Neural progenitor cell (in vitro differentiated cells): ENCODE measurements around the gene MACROD2. TPM values are rescaled to one million over a fixed set of nuclear protein-coding genes. Genes with fewer than 3 reads are reported as not detected.

Experiments used
- DNase-seq: peaks from one replicate; pipeline ENCODE4 v3.0.0-alpha.2; 2016; ENCODE audit warnings: low spot score
- H2AFZ ChIP-seq: fragments of 200-600 bp; sonication (generic); replicated peaks from 2 replicates; pipeline ENCODE4 v1.6.1; 2016; ENCODE audit warnings: antibody characterized with exemption
- H3F3A ChIP-seq: fragments of 200-600 bp; sonication (generic); 2 replicates; pipeline ENCODE4 v1.6.1; 2016; ENCODE audit warnings: antibody characterized with exemption, low read depth
- H3K27ac ChIP-seq: fragments of 200-600 bp; sonication (generic); 2 replicates; pipeline ENCODE4 v1.5.1; 2016; ENCODE audit warnings: mild to moderate bottlenecking
- H3K27me3 ChIP-seq: fragments of 200-600 bp; sonication (generic); 2 replicates; pipeline ENCODE4 v1.6.1; 2016; ENCODE audit warnings: mild to moderate bottlenecking, moderate library complexity
- H3K36me3 ChIP-seq: fragments of 200-600 bp; sonication (generic); 2 replicates; pipeline ENCODE4 v1.5.1; 2016
- H3K4me1 ChIP-seq: fragments of 200-600 bp; sonication (generic); 2 replicates; pipeline ENCODE4 v1.6.1; 2016; ENCODE audit warnings: mixed run types
- H3K4me2 ChIP-seq: fragments of 200-600 bp; sonication (generic); 2 replicates; pipeline ENCODE4 v1.6.1; 2016
- H3K4me3 ChIP-seq: fragments of 200-600 bp; sonication (generic); 2 replicates; pipeline ENCODE4 v1.5.1; 2016
- H3K79me2 ChIP-seq: fragments of 200-600 bp; sonication (generic); 2 replicates; pipeline ENCODE4 v1.6.1; 2016; ENCODE audit warnings: low read depth
- H3K9ac ChIP-seq: fragments of 200-600 bp; sonication (generic); 2 replicates; pipeline ENCODE4 v1.6.1; 2016
- H3K9me3 ChIP-seq: fragments of 200-600 bp; sonication (generic); 2 replicates; pipeline ENCODE4 v1.5.1; 2016; ENCODE audit warnings: low read depth
- H4K20me1 ChIP-seq: fragments of 200-600 bp; sonication (generic); 2 replicates; pipeline ENCODE4 v1.6.1; 2016; ENCODE audit warnings: low read depth
- H3K27ac Mint-ChIP-seq: 3 replicates; pipeline ENCODE4 v1.8.0; 2021; ENCODE audit warnings: mixed read lengths
- H3K27me3 Mint-ChIP-seq: 2 replicates; pipeline ENCODE4 v1.8.0; 2022; ENCODE audit warnings: low read depth, mild to moderate bottlenecking, inconsistent platforms, moderate library complexity, mixed read lengths; ENCODE audit not compliant: insufficient read depth
- H3K36me3 Mint-ChIP-seq: 3 replicates; pipeline ENCODE4 v1.8.0; 2021; ENCODE audit warnings: mixed read lengths
- H3K4me1 Mint-ChIP-seq: 3 replicates; pipeline ENCODE4 v1.8.0; 2021; ENCODE audit warnings: mixed read lengths
- H3K4me3 Mint-ChIP-seq: 3 replicates; pipeline ENCODE4 v1.8.0; 2021; ENCODE audit warnings: mild to moderate bottlenecking, moderate library complexity, mixed read lengths
- H3K9me3 Mint-ChIP-seq: 3 replicates; pipeline ENCODE4 v1.8.0; 2020; ENCODE audit warnings: mixed read lengths
- CTCF ChIP-seq: fragments of 200-600 bp; sonication (generic); IDR thresholded peaks from 2 replicates; pipeline ENCODE4 v1.5.1; 2017; ENCODE audit warnings: antibody characterized with exemption, mild to moderate bottlenecking
- EZH2 ChIP-seq: fragments of 200-600 bp; sonication (generic); IDR thresholded peaks from 2 replicates; pipeline ENCODE4 v1.6.1; 2017; ENCODE audit warnings: antibody characterized with exemption, mild to moderate bottlenecking, moderate library complexity
- EZH2phosphoT487 ChIP-seq: fragments of 200-600 bp; sonication (generic); IDR thresholded peaks from 2 replicates; pipeline ENCODE4 v1.6.1; 2017; ENCODE audit warnings: antibody characterized with exemption
- total RNA-seq: library from RNA; depleted of rRNA; stranded (reverse); fragments of >200 nt; gene quantifications from 2 replicates; pipeline ENCODE4 v1.2.3, GENCODE V29; 2015; ENCODE audit warnings: low replicate concordance

MACROD2 gene
- total RNA-seq, 1 donor from 2014 or later, result 11.9 TPM

DNA sequence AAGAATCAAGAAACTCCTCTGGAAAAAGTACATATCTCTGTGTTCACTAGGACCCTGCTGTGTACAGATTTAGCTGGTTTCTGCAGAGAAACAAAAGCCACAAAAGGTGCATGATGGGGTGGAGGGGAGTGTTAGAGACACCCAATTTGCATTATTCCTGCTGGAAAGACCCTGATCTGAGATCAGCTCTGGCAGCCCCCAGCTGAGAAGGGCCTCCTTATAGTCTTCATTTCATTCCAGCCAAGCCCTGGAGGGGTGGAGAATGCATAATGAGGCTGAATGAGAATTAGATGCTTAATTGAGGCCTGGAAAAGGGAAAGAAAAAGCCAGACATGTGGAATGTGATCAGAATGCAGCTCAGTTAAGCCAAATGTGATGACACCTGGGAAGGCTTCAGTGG is 2032.4 kb downstream of the MACROD2 start:
- no peak overlapping the region for H3K4me3 Mint-ChIP-seq
- H3K9me3 ChIP-seq, result no peaks in the 10 kb centered on the region
- H3K4me3 ChIP-seq, result no peak overlapping the region
- peak overlapping the region; percentile 85 for H3K27ac Mint-ChIP-seq
- H3K27me3 Mint-ChIP-seq, result peaks cover 3% of the 10 kb centered on the region
- peak overlapping the region; percentile 72 for H3K27ac ChIP-seq
- peaks cover 3% of the 10 kb centered on the region for H3K36me3 Mint-ChIP-seq
- H2AFZ ChIP-seq, result no peak overlapping the region
- H3K9ac ChIP-seq, result no peak overlapping the region
- H3K4me2 ChIP-seq, result peak overlapping the region; percentile 63
- H3K79me2 ChIP-seq, result no peaks in the 10 kb centered on the region
- H4K20me1 ChIP-seq, result no peaks in the 10 kb centered on the region
- TF ChIP-seq EZH2 (no peak), EZH2phosphoT487 (peak; percentile 86)
- H3F3A ChIP-seq, result peaks cover 43% of the 10 kb centered on the region
- DNase-seq, result peak; percentile 88
- H3K4me1 ChIP-seq, result peaks cover 53% of the 10 kb centered on the region
- no peaks in the 10 kb centered on the region for H3K36me3 ChIP-seq
- peaks cover 10% of the 10 kb centered on the region for H3K9me3 Mint-ChIP-seq
- no peaks in the 10 kb centered on the region for H3K27me3 ChIP-seq
- H3K4me1 Mint-ChIP-seq, result peaks cover 53% of the 10 kb centered on the region

- Mint-ChIP-seq H3K27ac (no peak overlapping the region), H3K4me1 (peaks cover 49% of the 10 kb centered on the region), H3K4me3 (no peak overlapping the region), H3K36me3 (no peaks in the 10 kb centered on the region), H3K27me3 (peaks cover 3% of the 10 kb centered on the region), H3K9me3 (peaks cover 8% of the 10 kb centered on the region)
- Histone ChIP-seq H3K9ac (no peak overlapping the region), H3K9me3 (no peaks in the 10 kb centered on the region), H3K4me2 (peak overlapping the region; percentile 63), H3F3A (peaks cover 41% of the 10 kb centered on the region), H3K79me2 (no peaks in the 10 kb centered on the region), H3K27me3 (no peaks in the 10 kb centered on the region), H4K20me1 (no peaks in the 10 kb centered on the region), H3K4me1 (peaks cover 48% of the 10 kb centered on the region), H3K4me3 (no peak overlapping the region), H3K36me3 (no peaks in the 10 kb centered on the region), H2AFZ (no peak overlapping the region), H3K27ac (no peak overlapping the region)
- TF ChIP-seq CTCF (no peak), EZH2phosphoT487 (no peak), EZH2 (no peak)
- no peak for DNase-seq
Measured at GRCh38 chr20:16028923-16029322, 2033.6 kb downstream of the MACROD2 start.

- Mint-ChIP-seq H3K27me3 (peaks cover 3% of the 10 kb centered on the region), H3K4me1 (peaks cover 36% of the 10 kb centered on the region), H3K36me3 (no peaks in the 10 kb centered on the region), H3K9me3 (peaks cover 8% of the 10 kb centered on the region), H3K4me3 (no peak overlapping the region), H3K27ac (no peak overlapping the region)
- no peak overlapping the region for H2AFZ ChIP-seq
- no peak overlapping the region for H3K27ac ChIP-seq
- H3K4me3 ChIP-seq, result no peak overlapping the region
- no peaks in the 10 kb centered on the region for H3K27me3 ChIP-seq
- H3K36me3 ChIP-seq, result no peaks in the 10 kb centered on the region
- H3K4me2 ChIP-seq, result no peak overlapping the region
- no peaks in the 10 kb centered on the region for H4K20me1 ChIP-seq
- H3F3A ChIP-seq, result peaks cover 31% of the 10 kb centered on the region
- no peak overlapping the region for H3K9ac ChIP-seq
- DNase-seq, result no peak
- H3K9me3 ChIP-seq, result no peaks in the 10 kb centered on the region
- TF ChIP-seq CTCF (no peak), EZH2phosphoT487 (no peak), EZH2 (no peak)
- H3K79me2 ChIP-seq, result no peaks in the 10 kb centered on the region
- peaks cover 35% of the 10 kb centered on the region for H3K4me1 ChIP-seq
Measured at GRCh38 chr20:16030253-16030652, 2034.9 kb downstream of the MACROD2 start.

DNA sequence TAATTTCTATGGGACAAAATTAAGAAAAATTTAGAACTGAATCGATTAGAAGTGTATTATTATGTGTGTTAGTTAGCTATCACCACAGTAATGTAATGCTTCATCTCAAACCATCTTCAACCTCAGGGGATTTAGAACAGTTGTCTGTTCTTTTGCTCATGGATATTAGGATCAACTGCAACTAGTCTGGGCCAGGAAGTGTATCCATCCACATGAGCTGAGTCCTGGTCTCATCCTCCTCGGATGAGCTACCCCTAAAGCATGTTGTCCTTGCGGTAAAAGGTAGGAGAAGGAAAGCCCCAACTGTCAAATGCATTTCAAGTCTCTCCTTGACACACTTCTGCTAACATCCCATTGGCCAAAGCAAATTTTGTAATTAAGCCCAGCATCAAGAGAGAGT is 2040.3 kb downstream of the MACROD2 start:
- H3K4me3 Mint-ChIP-seq, result no peak overlapping the region
- no peaks in the 10 kb centered on the region for H3K27me3 ChIP-seq
- no peak overlapping the region for H3K27ac ChIP-seq
- H3F3A ChIP-seq, result no peaks in the 10 kb centered on the region
- no peaks in the 10 kb centered on the region for H3K36me3 ChIP-seq
- no peaks in the 10 kb centered on the region for H4K20me1 ChIP-seq
- H3K27me3 Mint-ChIP-seq, result no peaks in the 10 kb centered on the region
- H3K4me2 ChIP-seq, result no peak overlapping the region
- H3K9me3 Mint-ChIP-seq, result no peaks in the 10 kb centered on the region
- H3K4me1 Mint-ChIP-seq, result peaks cover 3% of the 10 kb centered on the region
- H3K9me3 ChIP-seq, result no peaks in the 10 kb centered on the region
- H3K4me1 ChIP-seq, result no peaks in the 10 kb centered on the region
- H3K79me2 ChIP-seq, result no peaks in the 10 kb centered on the region
- TF ChIP-seq EZH2phosphoT487 (no peak), EZH2 (no peak)
- no peak overlapping the region for H3K9ac ChIP-seq
- H3K27ac Mint-ChIP-seq, result no peak overlapping the region
- no peak for DNase-seq
- H2AFZ ChIP-seq, result no peak overlapping the region
- H3K4me3 ChIP-seq, result no peak overlapping the region
- no peaks in the 10 kb centered on the region for H3K36me3 Mint-ChIP-seq
